ENCODE measurements around the gene C1QTNF12. TPM values are rescaled to one million over a fixed set of nuclear protein-coding genes. Genes with fewer than 3 reads are reported as not detected.

C1QTNF12 gene
- polyA plus RNA-seq, 1 donor from 2014 or later = 0.74 TPM

- H3K27me3 ChIP-seq (ENCODE audit: insufficient read depth, low read depth, low read length) = no peaks in the 10 kb centered on the region
- no peak overlapping the region for H3K4me3 ChIP-seq (ENCODE audit: low read length)
- no peaks in the 10 kb centered on the region for H4K20me1 ChIP-seq (ENCODE audit: insufficient read depth)
- H3K4me2 ChIP-seq (ENCODE audit: low read length) = no peak overlapping the region
- no peaks in the 10 kb centered on the region for H3F3A ChIP-seq (ENCODE audit: insufficient read depth, low read length, poor library complexity, severe bottlenecking)
- H3K36me3 ChIP-seq (ENCODE audit: insufficient read depth, low read length) = no peaks in the 10 kb centered on the region
- TF ChIP-seq RAD21 (conservative IDR thresholded peaks at IDR 0.05) (no peak), EZH2 (IDR thresholded peaks at IDR 0.05; ENCODE audit: borderline replicate concordance, insufficient read depth, low read length, poor library complexity, severe bottlenecking) (no peak), CTCF (IDR thresholded peaks at IDR 0.05; ENCODE audit: poor library complexity, severe bottlenecking) (no peak), MXI1 (conservative IDR thresholded peaks at IDR 0.05; ENCODE audit: poor library complexity, severe bottlenecking) (no peak), TAF1 (IDR thresholded peaks at IDR 0.05; ENCODE audit: low read depth) (no peak), REST (IDR thresholded peaks at IDR 0.05; ENCODE audit: borderline replicate concordance) (no peak), EP300 (conservative IDR thresholded peaks at IDR 0.05; ENCODE audit: poor library complexity, severe bottlenecking) (no peak), SMC3 (conservative IDR thresholded peaks at IDR 0.05; ENCODE audit: poor library complexity) (no peak)
- H3K79me2 ChIP-seq (replicated peaks; ENCODE audit: insufficient read depth, low read length) = no peaks in the 10 kb centered on the region
- H3K27ac ChIP-seq (ENCODE audit: low read length) = no peak overlapping the region
- H3K9ac ChIP-seq (ENCODE audit: low read length) = no peak overlapping the region
- H3K9me2 ChIP-seq (ENCODE audit: insufficient read depth, low read length) = no peaks in the 10 kb centered on the region
- no peak overlapping the region for H2AFZ ChIP-seq (ENCODE audit: low read depth, low read length)
- H3K9me3 ChIP-seq (ENCODE audit: low read length) = no peaks in the 10 kb centered on the region
Observed at GRCh38 chr1:1279028-1279427, 32.5 kb upstream of the C1QTNF12 start.

- H3K79me2 ChIP-seq (replicated peaks; ENCODE audit: insufficient read depth, low read length) = no peaks in the 10 kb centered on the region
- no peaks in the 10 kb centered on the region for H3F3A ChIP-seq (ENCODE audit: insufficient read depth, low read length, poor library complexity, severe bottlenecking)
- H3K27me3 ChIP-seq (ENCODE audit: insufficient read depth, low read depth, low read length) = no peaks in the 10 kb centered on the region
- H3K9me3 ChIP-seq (ENCODE audit: low read length) = no peaks in the 10 kb centered on the region
- no peak overlapping the region for H3K4me2 ChIP-seq (ENCODE audit: low read length)
- no peak overlapping the region for H3K4me3 ChIP-seq (ENCODE audit: low read length)
- H3K27ac ChIP-seq (ENCODE audit: low read length) = no peak overlapping the region
- no peaks in the 10 kb centered on the region for H4K20me1 ChIP-seq (ENCODE audit: insufficient read depth)
- no peaks in the 10 kb centered on the region for H3K36me3 ChIP-seq (ENCODE audit: insufficient read depth, low read length)
- no peak overlapping the region for H3K9ac ChIP-seq (ENCODE audit: low read length)
- no peaks in the 10 kb centered on the region for H3K9me2 ChIP-seq (ENCODE audit: insufficient read depth, low read length)
- TF ChIP-seq MXI1 (conservative IDR thresholded peaks at IDR 0.05; ENCODE audit: poor library complexity, severe bottlenecking) = no peak
- no peak for TF ChIP-seq REST (IDR thresholded peaks at IDR 0.05; ENCODE audit: borderline replicate concordance)
- TF ChIP-seq POLR2AphosphoS5 (IDR thresholded peaks at IDR 0.05) = no peak
- TF ChIP-seq EP300 (conservative IDR thresholded peaks at IDR 0.05; ENCODE audit: poor library complexity, severe bottlenecking) = no peak
- TF ChIP-seq EZH2 (IDR thresholded peaks at IDR 0.05; ENCODE audit: borderline replicate concordance, insufficient read depth, low read length, poor library complexity, severe bottlenecking) = no peak
- no peak for TF ChIP-seq RAD21 (conservative IDR thresholded peaks at IDR 0.05)
- no peak for TF ChIP-seq TAF1 (IDR thresholded peaks at IDR 0.05; ENCODE audit: low read depth)
- TF ChIP-seq CTCF (IDR thresholded peaks at IDR 0.05; ENCODE audit: poor library complexity, severe bottlenecking) = no peak
- TF ChIP-seq SMC3 (conservative IDR thresholded peaks at IDR 0.05; ENCODE audit: poor library complexity) = no peak
- no peak overlapping the region for H2AFZ ChIP-seq (ENCODE audit: low read depth, low read length)
Observed at GRCh38 chr1:1278620-1279019, 32.1 kb upstream of the C1QTNF12 start.

Measured in neural cell (in vitro differentiated cells).